Esophagus muscularis mucosa (tissue), 3 donors: Measurements from ENCODE around the gene DEPDC5.

Experiments
- POLR2A ChIP-seq: fragments of 450-650 bp; IDR thresholded peaks from one replicate; pipeline ENCODE4 v1.6.1; 2017; ENCODE audit warnings: antibody characterized with exemption, moderate library complexity, mild to moderate bottlenecking, low read depth
- TF ChIP-seq, protein P1 (sequence below), 3 experiments: fragments of 200-600 bp in 2 of 3; fragments of 450-650 bp in 1 of 3; sonication (generic) in 2 of 3; IDR thresholded peaks; one replicate each; pipeline ENCODE4 v1.5.1; 2017 to 2019; ENCODE audit warnings: antibody characterized with exemption in 3 of 3, mild to moderate bottlenecking in 2 of 3, moderate library complexity in 1 of 3

GRCh38 chr22:31840585-31840984 lies 86.8 kb downstream of the DEPDC5 start:
- TF ChIP-seq, protein P1, sequence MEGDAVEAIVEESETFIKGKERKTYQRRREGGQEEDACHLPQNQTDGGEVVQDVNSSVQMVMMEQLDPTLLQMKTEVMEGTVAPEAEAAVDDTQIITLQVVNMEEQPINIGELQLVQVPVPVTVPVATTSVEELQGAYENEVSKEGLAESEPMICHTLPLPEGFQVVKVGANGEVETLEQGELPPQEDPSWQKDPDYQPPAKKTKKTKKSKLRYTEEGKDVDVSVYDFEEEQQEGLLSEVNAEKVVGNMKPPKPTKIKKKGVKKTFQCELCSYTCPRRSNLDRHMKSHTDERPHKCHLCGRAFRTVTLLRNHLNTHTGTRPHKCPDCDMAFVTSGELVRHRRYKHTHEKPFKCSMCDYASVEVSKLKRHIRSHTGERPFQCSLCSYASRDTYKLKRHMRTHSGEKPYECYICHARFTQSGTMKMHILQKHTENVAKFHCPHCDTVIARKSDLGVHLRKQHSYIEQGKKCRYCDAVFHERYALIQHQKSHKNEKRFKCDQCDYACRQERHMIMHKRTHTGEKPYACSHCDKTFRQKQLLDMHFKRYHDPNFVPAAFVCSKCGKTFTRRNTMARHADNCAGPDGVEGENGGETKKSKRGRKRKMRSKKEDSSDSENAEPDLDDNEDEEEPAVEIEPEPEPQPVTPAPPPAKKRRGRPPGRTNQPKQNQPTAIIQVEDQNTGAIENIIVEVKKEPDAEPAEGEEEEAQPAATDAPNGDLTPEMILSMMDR (IDR thresholded peaks at IDR 0.05): no peak
- no peak for TF ChIP-seq POLR2A
